GM23248 (cell line): ENCODE data around the gene LY86. TPM values are rescaled to one million over a fixed set of nuclear protein-coding genes. Genes with fewer than 3 reads are reported as not detected.

Source experiments
- DNase-seq: peaks from one replicate; pipeline ENCODE4 v3.0.0-alpha.2; 2015
- H2AFZ ChIP-seq: fragments of 200-600 bp; sonication (generic); 2 replicates; pipeline ENCODE4 v1.6.1; 2016; ENCODE audit warnings: antibody characterized with exemption
- H3F3A ChIP-seq: fragments of 200-600 bp; sonication (generic); 2 replicates; pipeline ENCODE4 v1.6.1; 2016; ENCODE audit warnings: mild to moderate bottlenecking, antibody characterized with exemption, mixed run types; ENCODE audit not compliant: insufficient read depth
- H3K27ac ChIP-seq: fragments of 200-600 bp; sonication (generic); 2 replicates; pipeline ENCODE4 v1.5.1; 2016; ENCODE audit warnings: mild to moderate bottlenecking
- H3K27me3 ChIP-seq: fragments of 200-600 bp; sonication (generic); replicated peaks from 2 replicates; pipeline ENCODE4 v1.6.1; 2016; ENCODE audit warnings: mild to moderate bottlenecking; ENCODE audit not compliant: insufficient read depth
- H3K36me3 ChIP-seq: fragments of 200-600 bp; sonication (generic); 2 replicates; pipeline ENCODE4 v1.6.1; 2016; ENCODE audit warnings: low read depth, mild to moderate bottlenecking
- H3K4me1 ChIP-seq: fragments of 200-600 bp; sonication (generic); 2 replicates; pipeline ENCODE4 v1.6.1; 2016; ENCODE audit warnings: mild to moderate bottlenecking; ENCODE audit not compliant: insufficient read depth
- H3K4me2 ChIP-seq: fragments of 200-600 bp; sonication (generic); one replicate; pipeline ENCODE4 v1.6.1; 2016; ENCODE audit warnings: mild to moderate bottlenecking; ENCODE audit not compliant: unreplicated experiment
- H3K4me3 ChIP-seq: fragments of 200-600 bp; sonication (generic); 2 replicates; pipeline ENCODE4 v1.5.1; 2016; ENCODE audit warnings: mild to moderate bottlenecking
- H3K79me2 ChIP-seq: fragments of 200-600 bp; sonication (generic); 2 replicates; pipeline ENCODE4 v1.6.1; 2016; ENCODE audit warnings: mild to moderate bottlenecking; ENCODE audit not compliant: insufficient read depth
- H3K9ac ChIP-seq: fragments of 200-600 bp; sonication (generic); 2 replicates; pipeline ENCODE4 v1.6.1; 2016; ENCODE audit warnings: mild to moderate bottlenecking
- H3K9me2 ChIP-seq: fragments of 200-600 bp; sonication (generic); 2 replicates; pipeline ENCODE4 v1.6.1; 2016; ENCODE audit warnings: mixed run types, mild to moderate bottlenecking, moderate library complexity; ENCODE audit not compliant: insufficient read depth
- H3K9me3 ChIP-seq: fragments of 200-600 bp; sonication (generic); one replicate; pipeline ENCODE4 v1.6.1; 2017; ENCODE audit warnings: low read depth
- H4K20me1 ChIP-seq: fragments of 200-600 bp; sonication (generic); 2 replicates; pipeline ENCODE4 v1.6.0; 2016; ENCODE audit not compliant: insufficient read depth
- EZH2 ChIP-seq: fragments of 200-600 bp; sonication (generic); IDR thresholded peaks from 2 replicates; pipeline ENCODE4 v1.6.1; 2018; ENCODE audit warnings: antibody characterized with exemption, mild to moderate bottlenecking; ENCODE audit not compliant: insufficient read depth, poor library complexity, severe bottlenecking
- EZH2phosphoT487 ChIP-seq: fragments of 200-600 bp; sonication (generic); IDR thresholded peaks from 2 replicates; pipeline ENCODE4 v1.6.1; 2018; ENCODE audit warnings: antibody characterized with exemption, moderate library complexity, mild to moderate bottlenecking, low read depth; ENCODE audit not compliant: insufficient read depth
- WGBS, 2 experiments: methylation state at CpG; one replicate each; pipeline ENCODE4 v1.1.6; 2015 to 2017; ENCODE audit warnings: low lambda C conversion rate in 2 of 2, low coverage in 1 of 2; ENCODE audit errors: missing lambda C conversion rate in 2 of 2; 5-methylcytosine and 5-hydroxymethylcytosine counted together
- in situ Hi-C: fragments of 300-500 bp; cut with MboI; formaldehyde crosslinking; loops from 2 replicates; pipeline ENCODE4 v1.15.0; 2020
- polyA plus RNA-seq: library from polyadenylated mRNA; unstranded; fragments of >200 nt; fragmentation: Nextera tagmentation; extraction: Ambion mirVana; gene quantifications from 2 replicates; pipeline ENCODE4 v1.2.1, GENCODE V29; 2016
- total RNA-seq: library from RNA; depleted of rRNA; stranded (reverse); fragments of >200 nt; shearing (Covaris generic); gene quantifications from 2 replicates; pipeline ENCODE4 v1.2.3, GENCODE V29; 2014

LY86 gene
- total and polyA plus RNA-seq, 2 experiments from 2014 or later = not detected

GRCh38 chr6:6678185-6678671 lies 89.7 kb downstream of the LY86 start:
- in situ Hi-C loops = loop anchor here (25.0 kb wide), 1 partner anchor 934 kb away; no protein-coding TSS in a partner anchor
- TF ChIP-seq EZH2phosphoT487 (no peak), EZH2 (no peak)
- Histone ChIP-seq H3K9me3 (no peaks in the 10 kb centered on the region), H4K20me1 (no peaks in the 10 kb centered on the region), H3K36me3 (no peaks in the 10 kb centered on the region), H3K4me3 (no peak overlapping the region), H3K9ac (no peak overlapping the region), H3K9me2 (no peaks in the 10 kb centered on the region), H3K4me1 (no peaks in the 10 kb centered on the region), H3K27ac (no peak overlapping the region), H3F3A (no peaks in the 10 kb centered on the region), H3K4me2 (no peak overlapping the region), H3K27me3 (no peaks in the 10 kb centered on the region), H3K79me2 (no peaks in the 10 kb centered on the region), H2AFZ (no peak overlapping the region)
- WGBS, 2 experiments = 51 to 54% methylated on average over 12 of the region's 12 CpGs
- DNase-seq = peak; percentile 79

- no peaks in the 10 kb centered on the region for H3K79me2 ChIP-seq
- H2AFZ ChIP-seq = no peak overlapping the region
- H3K4me1 ChIP-seq = no peaks in the 10 kb centered on the region
- 81 to 87% methylated on average over 11 of the region's 11 CpGs for WGBS, 2 experiments
- H3K27ac ChIP-seq = no peak overlapping the region
- TF ChIP-seq EZH2 = no peak
- H3K9ac ChIP-seq = no peak overlapping the region
- no peaks in the 10 kb centered on the region for H3K36me3 ChIP-seq
- H3K27me3 ChIP-seq = no peaks in the 10 kb centered on the region
- no peak overlapping the region for H3K4me2 ChIP-seq
- H3K9me3 ChIP-seq = no peaks in the 10 kb centered on the region
- H3K9me2 ChIP-seq = no peaks in the 10 kb centered on the region
- no peaks in the 10 kb centered on the region for H3F3A ChIP-seq
- H4K20me1 ChIP-seq = no peaks in the 10 kb centered on the region
- DNase-seq = no peak
- in situ Hi-C loops = loop anchor here (25.0 kb wide), 1 partner anchor 933 kb away; no protein-coding TSS in a partner anchor
- H3K4me3 ChIP-seq = no peak overlapping the region
Observed at GRCh38 chr6:6678811-6679210, 90.3 kb downstream of the LY86 start.

- Histone ChIP-seq H3K79me2 (no peaks in the 10 kb centered on the region), H3K36me3 (no peaks in the 10 kb centered on the region), H3F3A (no peaks in the 10 kb centered on the region), H3K9me2 (no peaks in the 10 kb centered on the region), H3K4me3 (no peak overlapping the region), H3K27ac (no peak overlapping the region), H2AFZ (no peak overlapping the region), H3K4me1 (no peaks in the 10 kb centered on the region), H3K27me3 (no peaks in the 10 kb centered on the region), H3K4me2 (no peak overlapping the region), H3K9ac (no peak overlapping the region), H3K9me3 (no peaks in the 10 kb centered on the region), H4K20me1 (no peaks in the 10 kb centered on the region)
- WGBS, 2 experiments = 55 to 59% methylated on average over 4 to 5 of the region's 5 CpGs
- in situ Hi-C loops = loop anchor here (25.0 kb wide), 1 partner anchor 933 kb away; no protein-coding TSS in a partner anchor
- no peak for TF ChIP-seq EZH2
- TF ChIP-seq EZH2phosphoT487 = no peak
- no peak for DNase-seq
Observed at GRCh38 chr6:6679633-6680032, 91.1 kb downstream of the LY86 start.

GRCh38 chr6:6680526-6680925 lies 92.0 kb downstream of the LY86 start:
- Histone ChIP-seq H4K20me1 (no peaks in the 10 kb centered on the region), H3K27ac (no peak overlapping the region), H3K9me3 (no peaks in the 10 kb centered on the region), H3K79me2 (no peaks in the 10 kb centered on the region), H3K9ac (no peak overlapping the region), H3K4me3 (no peak overlapping the region), H3F3A (no peaks in the 10 kb centered on the region), H3K4me2 (no peak overlapping the region), H3K36me3 (no peaks in the 10 kb centered on the region), H3K4me1 (no peaks in the 10 kb centered on the region), H3K9me2 (no peaks in the 10 kb centered on the region), H2AFZ (no peak overlapping the region), H3K27me3 (no peaks in the 10 kb centered on the region)
- no peak for DNase-seq
- in situ Hi-C loops = loop anchor here (25.0 kb wide), 1 partner anchor 932 kb away; no protein-coding TSS in a partner anchor
- no peak for TF ChIP-seq EZH2phosphoT487
- TF ChIP-seq EZH2 = no peak
